ENCODE measurements around the gene GNB5. TPM values are rescaled to one million over a fixed set of nuclear protein-coding genes. Genes with fewer than 3 reads are reported as not detected.

Gene GNB5
- 32.5 TPM for total RNA-seq

GRCh38 chr15:52191207-52191606 is at the start of gene GNB5:
TSS of gene GNB5 (minus strand) at chr15:52191392. CDS start at chr15:52184676, 6,716 bp downstream.

Small RNA genes within 50 kb of the gene (small RNA-seq; reads per million reads assigned to genes)
- not detected for gene RF00019 (ENCODE audit: low replicate concordance)

Other genes starting within 250 kb of the GNB5 start
- gene LEO1, start 219.6 kb downstream of the GNB5 start, total RNA-seq, result 11.4 TPM
- gene MAPK6, start 172.2 kb downstream of the GNB5 start, total RNA-seq, result 22.1 TPM
- 1.1 TPM for gene BCL2L10, start 78.6 kb downstream of the GNB5 start, total RNA-seq
- gene MYO5C, start 104.4 kb upstream of the GNB5 start, total RNA-seq, result 21.8 TPM